Measurements from ENCODE around the gene CFAP46. TPM values are rescaled to one million over a fixed set of nuclear protein-coding genes. Genes with fewer than 3 reads are reported as not detected.
"Not testable (repeated sequence)": the region's sequence is repeated elsewhere in the genome, so short reads cannot be mapped to it uniquely, and the experiment has no call there.

Gene CFAP46
- total RNA-seq, 1 donor from 2014 or later, result 1.9 TPM

DNA sequence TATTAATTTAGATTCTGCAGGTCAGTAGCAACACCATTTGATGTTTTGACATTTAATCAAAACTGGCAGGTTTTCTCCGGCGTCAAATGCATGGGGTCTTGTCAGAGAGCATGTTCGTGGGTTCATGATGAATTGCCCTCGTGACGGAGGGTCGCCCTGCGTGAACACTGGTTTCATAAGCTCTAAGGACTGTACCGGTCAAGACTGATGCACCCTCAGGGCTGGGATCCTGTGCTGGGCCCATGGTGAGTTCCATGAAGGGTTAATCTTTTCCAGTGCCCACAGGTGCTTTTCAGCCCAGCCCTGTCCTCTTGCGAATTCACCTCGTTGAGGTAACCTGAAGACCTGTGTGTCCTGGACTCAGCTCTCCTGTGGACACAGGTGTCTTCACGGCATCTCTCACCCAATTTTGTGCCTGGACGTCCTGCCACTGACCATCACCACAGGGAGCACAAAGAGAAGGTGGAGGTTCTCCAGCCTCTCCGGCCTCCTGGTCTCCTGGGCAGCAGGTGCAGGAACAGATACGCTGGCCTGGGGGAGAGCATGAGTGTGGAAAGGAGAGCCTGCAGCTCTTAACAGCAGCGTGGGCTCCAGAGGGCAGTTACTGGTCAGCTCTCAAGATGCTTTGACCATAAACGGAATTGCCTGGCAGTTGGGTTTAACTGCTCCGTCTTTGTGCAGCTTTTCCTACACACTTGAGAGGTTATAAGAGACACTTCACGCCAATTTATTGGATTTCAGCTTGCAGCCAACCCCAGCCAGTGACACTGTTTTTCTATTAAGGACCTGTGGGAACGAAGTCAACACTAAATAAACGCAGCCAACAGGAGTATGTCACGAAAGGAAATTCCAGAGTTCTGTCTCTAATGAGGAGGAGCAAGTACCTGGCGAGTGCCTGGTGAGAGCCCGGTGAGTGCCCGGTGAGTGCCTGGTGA lies 37.4 kb upstream of the CFAP46 start:
- DNase-seq, result no peak

DNA sequence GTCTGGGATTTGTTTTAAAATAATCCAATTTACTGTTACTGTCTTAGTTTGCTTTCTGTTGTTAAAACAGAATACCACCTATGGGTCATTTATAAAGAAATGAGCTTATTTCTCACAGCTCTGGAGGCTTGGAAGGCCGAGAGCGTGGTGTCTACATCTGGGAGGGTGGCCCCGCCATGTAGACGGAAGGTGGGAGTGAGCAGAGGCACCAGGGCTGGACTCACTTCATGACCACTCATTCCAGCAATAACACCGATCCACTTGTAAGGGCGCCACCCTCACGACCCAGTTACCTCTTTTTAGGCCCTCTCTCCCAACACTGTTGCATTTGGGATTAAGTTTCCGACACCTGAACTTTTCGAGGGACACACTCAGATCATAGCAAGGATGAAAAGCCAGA lies 36.2 kb upstream of the CFAP46 start:
- DNase-seq, result no peak

DNA sequence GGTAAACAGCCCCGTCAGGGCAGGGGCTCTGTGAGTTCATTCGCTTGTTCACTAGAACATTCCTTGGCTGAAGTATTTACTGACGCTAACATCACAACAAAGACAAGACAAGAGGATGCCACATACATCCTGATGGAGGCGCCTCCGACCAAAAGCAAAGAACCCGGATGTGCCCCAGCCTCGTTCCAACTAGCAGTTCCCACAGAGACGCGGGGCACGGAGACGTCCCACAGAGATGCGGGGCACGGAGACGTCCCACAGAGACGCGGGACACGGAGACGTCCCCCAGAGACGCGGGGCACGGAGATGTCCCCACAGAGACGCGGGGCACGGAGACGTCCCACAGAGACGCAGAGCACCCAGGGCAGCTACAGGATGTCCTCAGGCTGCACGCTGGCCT lies 35.4 kb upstream of the CFAP46 start:
- DNase-seq, result no peak

DNA sequence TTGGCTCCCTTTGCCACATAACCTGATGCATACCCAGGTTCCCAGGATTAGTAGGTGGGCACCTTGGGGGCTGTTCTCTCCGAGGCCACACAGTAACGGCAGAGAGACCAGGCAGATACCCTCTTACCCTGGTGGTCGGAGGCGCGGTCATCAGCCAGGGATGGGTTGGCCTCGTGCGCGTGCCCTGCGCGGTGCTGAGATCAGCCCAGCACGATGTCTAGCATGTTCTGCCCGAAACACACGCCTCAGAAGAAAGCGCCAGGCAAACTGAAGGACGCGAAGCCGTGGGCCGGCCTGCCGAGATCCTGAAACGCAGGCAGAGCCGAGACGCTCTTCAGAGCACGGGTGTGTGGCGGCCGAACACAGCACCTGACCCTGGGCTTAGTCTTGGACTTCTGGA lies 34.7 kb upstream of the CFAP46 start:
- DNase-seq, result no peak

DNA sequence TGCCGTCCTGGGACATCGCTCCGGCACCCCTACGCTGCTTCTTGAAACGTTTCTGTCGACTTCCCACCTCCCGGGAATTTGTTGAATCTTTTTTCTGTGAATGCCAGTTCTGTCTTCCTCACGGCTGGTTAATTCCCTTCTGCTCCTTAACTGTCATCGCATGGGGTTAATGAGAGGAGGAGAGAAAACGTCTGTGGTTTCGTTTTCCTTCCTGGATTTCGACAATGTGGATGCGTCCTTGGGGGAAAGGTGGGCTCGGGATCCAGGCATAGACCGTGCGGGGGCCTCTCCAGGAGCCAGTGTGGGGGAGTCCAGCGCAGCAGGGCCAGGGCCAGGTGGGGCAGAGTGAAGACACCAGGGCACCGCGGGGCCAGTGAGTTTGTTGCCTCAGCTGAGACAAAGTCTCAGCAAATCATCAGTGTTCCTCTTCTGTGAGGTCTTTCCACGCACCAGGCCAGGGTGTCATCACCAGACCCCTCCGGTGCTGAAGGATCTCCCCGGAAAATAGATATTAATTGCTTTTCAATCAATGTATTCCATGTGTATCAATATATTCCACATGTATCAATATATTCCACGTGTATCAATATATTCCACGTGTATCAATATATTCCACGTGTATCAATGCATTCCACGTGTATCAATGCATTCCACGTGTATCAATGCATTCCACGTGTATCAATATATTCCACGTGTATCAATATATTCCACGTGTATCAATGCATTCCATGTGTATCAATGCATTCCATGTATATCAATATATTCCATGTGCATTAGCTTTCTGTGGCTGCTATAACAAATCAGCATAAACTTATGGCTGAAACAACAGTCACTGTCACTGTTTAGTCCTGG lies 33.7 kb upstream of the CFAP46 start:
- no peak for DNase-seq

DNA sequence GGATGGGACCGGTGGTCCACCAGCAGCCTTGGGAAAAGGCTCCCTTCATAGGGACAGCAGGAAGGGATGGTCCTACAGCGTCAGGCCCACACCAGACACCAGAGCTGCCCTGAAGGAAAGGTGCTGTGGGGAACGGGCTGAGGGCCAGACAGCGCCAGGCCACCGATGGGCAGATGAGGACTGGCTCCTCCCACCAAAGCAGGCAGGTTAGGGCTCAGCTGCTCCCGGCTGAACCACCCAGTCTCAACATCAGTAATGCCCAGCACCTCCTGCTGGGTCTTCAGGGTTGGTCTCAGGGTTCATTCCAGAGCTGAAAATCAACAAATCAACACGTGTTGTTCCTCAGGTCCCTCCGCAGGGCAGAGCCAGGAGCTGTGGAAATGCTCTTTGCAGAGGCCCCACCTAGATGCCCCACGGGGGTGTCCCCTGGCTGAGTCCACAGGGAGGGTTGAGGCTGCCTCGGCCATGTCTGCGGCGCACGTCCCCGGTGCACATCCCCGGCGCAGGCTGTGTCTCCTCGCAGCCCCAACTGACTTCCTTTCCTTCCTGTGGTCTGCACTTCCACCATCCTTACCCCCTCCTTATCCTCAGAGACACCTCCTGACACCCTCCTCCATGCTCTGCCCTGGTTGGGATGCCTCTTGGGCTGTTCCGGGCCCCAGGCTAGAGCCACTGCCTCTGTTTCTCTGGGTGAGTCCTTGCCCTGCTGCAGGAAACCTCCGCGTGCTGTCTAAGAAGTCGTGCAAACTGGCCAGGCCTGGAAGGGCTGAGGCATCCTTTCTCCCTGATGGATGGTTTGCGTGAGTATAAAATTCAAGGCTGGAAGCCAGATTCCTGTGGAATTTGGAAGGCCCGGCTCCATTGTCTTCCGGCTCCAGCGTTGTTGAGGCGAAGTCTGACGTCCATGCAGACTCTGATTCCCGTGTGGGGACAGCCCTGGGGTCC lies 32.8 kb upstream of the CFAP46 start:
- DNase-seq, result no peak

DNA sequence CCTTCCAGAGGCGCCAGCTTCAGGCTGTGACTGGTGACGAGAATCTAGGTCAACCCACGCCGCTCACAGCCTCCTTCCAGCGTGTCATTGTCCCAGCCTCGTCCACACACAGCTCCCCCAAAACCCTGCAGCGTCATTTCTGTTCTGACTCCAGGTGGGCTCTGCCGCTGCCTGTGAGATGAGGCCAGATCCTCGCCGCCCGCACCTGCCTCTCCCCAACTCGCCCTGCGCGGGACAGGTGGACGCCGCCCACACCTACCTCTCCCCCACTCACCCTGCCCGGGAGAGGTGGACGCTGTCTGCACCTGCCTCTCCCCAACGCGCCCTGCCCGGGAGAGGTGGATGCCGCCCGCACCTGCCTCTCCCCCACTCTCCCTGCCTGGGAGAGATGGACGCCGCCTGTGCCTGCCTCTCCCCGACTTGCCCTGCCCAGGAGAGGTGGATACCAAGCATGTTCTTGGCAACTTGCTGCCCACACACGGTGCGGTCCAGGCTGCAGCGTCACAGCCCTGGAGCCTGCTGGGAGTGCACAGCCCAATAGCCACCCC lies 32.0 kb upstream of the CFAP46 start:
- DNase-seq, result no peak

DNA sequence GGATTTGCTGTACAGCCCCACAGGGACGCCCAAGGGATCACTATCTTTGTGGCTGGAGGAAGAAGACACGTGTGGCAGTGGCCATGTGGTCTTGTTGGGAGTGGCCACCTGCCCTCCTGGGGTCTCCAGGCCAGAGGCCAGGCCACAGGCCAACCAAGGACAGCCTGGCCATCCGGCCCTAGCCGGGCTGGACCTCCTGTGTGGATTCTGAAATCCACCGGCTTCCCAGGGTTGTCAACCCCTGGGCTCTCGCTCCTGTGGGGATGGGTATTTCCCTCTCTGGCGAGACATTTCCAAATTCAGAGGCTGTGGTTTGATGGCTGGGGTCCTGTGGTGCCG lies 31.5 kb upstream of the CFAP46 start:
- no peak for DNase-seq

DNA sequence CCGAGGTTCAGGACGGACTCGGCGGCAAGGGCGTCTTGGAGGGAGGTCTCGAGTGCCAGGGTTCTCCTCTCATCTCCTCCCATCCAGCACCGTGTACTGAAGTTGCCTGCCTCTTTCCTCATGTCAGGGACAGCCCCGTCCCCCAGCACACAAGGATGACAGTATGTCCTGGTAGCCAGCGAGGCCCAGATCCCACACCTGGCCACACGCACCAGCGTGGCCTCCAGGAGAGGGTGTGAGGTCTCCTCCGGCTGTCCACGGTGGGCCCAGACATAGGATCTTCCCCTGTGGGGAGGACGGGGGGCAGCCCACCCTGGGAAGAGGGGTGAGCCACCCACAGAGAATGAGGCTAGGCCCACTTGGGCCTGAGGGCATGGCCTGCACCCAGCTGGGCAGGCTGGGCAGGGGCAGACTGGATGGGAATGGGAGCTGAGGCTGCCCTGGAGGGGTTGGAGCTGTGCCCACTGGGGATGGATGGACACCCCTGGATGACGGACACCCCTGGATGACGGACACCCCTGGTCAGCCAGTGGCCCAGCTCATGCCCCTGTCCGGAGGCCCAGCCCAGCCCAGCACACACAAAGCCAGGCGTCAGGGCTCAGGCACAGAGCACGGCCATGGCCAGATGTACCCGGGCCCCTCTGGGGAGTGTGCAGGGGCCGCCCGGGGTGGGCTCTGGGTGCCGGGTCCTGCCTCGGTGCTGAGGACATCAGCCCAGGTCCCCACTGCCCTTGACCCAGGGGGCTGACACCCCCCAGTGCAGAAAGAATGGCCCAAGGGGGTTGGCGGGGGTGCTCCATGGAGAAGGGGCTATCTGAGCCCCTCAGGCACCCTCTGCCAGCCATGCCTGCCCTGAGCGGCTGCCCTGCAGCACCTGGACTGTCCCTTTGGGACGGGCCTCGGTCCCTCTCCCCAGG lies 30.9 kb upstream of the CFAP46 start:
- no peak for DNase-seq

DNA sequence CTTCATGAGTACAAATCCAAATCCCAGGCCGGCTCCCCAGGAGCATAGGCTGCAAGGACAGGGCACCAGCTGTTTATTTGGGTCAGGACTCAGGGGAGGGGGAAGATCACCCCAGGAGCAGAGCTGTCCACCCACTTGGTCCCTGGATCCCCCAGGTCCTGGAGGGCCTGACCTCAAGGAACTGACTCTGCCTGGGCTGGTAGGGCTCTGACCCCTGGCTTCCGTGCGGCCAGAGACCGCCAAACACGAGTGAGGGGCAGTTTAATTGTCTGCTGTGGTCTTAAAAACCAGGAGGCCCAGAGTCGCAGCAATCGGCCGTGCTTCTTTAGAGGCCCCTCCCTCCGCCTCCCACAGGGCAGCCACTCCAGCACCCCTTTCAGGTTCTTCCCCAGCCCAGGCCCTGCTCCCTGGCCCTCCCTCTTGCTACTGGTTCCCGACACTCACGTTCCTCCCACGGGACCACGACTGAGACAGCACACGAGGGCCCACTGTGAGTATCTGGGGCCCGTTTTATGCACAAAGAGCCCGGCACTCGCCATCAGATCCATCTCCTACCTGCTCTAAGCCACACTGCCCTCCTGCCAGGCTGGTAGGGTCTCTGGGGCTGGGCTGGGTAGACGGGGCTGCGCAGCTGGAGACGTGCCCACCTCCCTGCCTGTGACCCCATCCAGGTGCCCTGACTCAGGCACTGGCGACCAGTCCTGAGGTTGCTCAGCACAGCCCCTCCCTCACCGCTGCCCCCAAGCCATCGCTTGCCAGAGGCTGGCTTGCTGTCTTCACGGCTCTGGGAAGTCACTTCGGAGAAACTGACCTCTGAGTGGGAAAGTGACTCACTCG lies 30.0 kb upstream of the CFAP46 start:
- no peak for DNase-seq

DNA sequence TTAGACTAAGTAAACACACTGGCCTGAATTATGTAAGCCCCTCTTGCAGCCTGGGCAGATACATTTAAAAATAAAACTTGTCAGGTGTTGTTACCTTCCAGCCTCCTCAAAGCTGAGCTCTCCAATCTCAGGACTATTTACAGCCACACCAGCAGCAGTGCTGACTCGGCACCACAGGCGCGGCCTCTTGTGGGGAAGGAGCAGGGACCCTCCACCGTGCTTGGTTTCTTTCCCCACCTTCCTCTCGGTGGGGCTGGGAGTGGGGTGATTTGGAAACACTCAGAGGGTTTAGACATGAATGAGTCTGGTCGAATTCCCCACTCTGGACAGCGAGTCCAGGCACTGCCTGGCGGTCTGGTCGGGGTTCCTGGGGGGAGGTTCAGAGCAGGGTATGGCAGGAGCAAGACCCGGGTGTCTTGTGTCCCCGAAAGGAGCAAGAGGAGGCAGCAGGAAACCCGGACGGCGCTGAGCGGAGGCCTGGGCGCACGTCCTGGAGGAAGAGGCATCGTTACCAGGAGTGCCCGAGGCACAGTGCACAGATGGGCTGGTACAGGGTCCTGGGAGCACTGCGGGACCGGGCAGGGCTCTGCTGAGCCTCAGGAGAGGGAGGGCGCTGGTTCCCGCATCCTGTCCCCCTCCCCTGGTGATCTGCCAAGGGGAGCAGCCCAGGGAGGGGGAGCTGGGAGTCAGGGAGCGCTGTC lies 29.2 kb upstream of the CFAP46 start:
- DNase-seq, result no peak

DNA sequence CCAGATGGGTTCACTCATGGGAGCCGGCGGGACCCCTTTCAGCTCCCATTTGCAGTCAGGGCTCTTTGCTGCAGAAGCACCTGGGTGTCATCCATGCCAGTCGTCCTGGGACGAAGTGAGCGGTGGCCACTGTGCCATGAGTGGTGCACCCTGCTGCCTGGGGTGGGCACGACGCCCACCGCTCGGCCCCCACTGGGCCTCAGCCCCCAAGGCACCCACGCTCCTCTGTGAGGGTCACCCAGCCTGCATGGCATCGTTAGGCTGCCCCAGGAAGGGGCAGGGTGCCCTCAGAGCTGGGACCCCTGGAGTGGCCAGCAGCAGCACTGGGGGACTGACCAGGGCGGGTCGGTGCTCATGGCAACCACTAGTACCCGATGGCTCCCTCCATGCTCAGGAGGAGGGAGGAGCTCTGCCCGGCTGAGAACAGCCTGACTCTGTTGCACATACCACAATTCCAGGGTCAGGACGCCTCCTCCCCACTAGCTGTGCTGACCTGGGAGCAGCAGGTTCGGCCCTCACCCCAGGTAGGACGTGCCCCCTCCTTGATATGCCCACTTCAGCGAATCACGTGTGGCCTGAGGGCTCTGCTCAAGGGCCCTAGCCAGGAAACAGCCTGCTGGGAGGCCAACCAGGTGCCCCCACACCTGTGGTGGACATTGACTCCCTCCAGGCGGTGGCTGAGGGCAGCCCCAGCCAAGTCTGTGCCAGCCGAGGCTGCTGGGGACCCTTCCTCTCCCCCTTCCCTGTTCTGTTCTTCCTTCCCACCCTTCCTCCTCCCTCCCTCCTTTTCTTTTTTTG lies 28.5 kb upstream of the CFAP46 start:
- DNase-seq, result no peak

DNA sequence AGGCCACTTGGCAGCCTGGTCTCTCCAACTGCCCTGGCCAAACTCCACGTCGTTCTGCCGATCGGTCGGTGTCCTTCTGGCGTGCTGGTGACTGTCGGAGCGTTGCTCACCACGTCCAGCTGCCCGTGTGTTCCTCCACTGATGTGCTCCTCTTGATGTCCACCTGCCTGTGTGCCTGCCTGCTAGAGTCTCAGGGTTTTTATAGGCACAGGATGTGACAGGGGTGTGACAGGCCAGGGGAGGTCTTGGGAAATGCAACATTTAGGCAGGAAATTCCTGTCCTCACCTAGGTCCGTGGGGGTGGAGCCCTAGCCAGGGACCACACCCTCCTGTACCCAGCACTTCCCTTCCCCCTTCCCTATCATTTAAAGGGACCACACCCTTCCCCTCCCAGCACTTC lies 25.2 kb upstream of the CFAP46 start:
- no peak for DNase-seq

DNA sequence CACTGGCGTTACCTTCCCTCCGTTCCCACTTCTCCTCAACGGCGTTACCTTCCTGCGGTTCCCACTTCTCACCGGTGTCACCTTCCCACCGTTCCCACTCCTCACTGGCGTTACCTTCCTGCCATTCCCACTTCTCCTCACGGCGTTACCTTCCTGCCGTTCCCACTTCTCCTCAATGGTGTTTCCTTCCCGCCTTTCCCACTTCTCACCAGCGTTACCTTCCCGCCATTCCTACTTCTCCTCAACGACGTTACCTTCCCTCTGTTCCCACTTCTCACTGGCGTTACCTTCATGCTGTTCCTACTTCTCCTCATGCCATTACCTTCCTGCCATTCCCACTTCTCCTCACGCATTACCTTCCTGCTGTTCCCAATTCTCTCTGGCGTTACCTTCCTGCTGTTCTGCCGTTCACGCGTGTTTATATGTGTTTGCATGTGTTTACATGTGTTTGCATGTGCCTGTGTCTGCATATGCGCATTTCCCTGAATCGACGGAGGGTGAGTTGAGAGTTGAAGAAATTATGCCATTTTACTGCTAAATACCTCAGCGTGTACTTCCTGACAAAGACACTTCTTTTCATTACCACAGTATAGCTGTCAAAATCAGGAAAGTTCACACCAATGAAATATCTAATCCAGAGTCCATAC lies 23.2 kb upstream of the CFAP46 start:
- DNase-seq, result no peak

DNA sequence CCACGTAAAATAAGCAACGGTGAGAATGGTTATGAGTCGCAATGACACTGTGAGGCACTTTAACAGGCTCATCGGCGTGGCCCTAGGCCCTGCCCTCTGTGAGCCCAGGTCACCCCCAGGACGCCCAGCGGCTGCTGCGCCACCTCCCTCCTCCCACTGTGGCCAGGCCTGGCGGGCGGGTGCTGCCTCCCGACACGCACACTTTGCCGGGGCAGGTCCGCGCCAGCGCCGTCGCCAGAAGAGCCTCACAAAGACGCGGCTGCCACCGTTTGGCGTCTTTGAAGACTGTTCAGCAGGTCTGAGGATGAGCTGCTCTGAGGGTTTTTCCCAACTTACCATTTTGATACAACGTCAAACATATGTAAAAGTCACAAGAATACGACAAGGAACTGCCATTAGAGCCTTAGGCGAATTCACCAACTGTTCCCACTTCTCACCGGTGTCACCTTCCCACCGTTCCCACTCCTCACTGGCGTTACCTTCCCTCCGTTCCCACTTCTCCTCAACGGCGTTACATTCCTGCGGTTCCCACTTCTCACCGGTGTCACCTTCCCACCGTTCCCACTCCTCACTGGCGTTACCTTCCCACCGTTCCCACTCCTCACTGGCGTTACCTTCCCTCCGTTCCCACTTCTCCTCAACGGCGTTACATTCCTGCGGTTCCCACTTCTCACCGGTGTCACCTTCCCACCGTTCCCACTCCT lies 22.5 kb upstream of the CFAP46 start:
- not testable (repeated sequence) for DNase-seq

DNA sequence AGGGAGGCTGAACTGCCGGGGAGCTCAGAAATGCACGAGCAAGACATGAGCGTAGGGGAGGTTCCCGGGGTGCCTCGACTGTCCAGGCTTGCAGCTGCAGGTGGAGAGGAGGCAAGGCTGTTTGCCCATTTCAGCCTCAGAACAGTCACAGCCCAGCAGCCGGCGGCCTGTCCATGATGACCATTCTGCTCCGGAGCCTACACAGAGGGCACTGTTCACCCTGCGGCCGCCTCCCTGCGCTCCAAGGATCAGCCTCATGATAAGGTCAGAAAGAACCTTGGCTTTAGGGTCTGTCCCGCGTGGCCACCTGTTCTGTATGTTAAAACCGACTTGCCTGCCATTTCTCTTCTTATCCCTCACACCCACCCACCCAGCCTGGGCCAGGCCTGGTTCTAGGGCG lies 21.9 kb upstream of the CFAP46 start:
- no peak for DNase-seq

DNA sequence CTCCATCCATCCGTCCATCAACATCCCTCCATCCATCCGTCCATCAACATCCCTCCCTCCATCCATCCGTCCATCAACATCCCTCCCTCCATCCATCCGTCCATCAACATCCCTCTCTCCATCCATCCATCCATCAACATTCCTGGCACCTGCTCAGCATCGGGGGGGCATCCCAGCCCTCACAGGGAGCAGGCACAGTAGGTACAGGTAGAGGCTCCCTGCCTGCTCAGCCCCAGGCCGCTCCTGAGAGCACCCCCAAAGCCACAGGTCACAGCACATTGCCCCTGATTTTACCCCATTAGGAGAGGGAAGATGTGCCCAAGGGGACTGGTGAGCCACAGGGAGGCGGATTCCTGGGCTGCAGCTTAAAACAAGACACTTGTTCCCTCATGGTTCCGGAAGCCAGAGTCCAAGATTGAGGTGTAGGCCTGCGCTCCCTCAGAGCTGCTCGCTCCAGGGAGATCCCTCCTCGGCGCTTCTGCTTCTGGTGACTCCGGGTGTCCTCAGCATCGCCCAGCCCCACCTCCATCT lies 21.1 kb upstream of the CFAP46 start:
- DNase-seq, result no peak

All from occipital lobe (tissue), 2 donors.